ENCODE results near the gene IFT74.

DNA sequence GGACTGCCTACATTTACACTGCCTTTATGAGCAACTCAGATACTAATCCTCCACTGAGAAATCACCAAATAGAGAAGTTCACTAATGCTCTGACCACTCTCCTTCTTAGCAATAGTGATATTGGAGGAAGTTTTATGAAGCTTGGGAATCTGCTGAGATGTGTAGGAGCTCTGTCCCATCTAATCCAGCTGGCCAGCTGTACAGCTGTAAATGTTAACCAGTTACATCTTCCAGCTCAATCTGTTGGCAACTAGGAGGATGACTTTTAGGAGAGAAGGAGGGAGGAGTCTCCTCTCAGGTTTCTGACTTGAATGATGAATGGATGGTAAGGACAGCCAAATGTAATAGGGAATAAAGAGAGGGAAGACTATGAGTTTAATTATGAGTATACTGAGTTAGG is 85.5 kb downstream of the IFT74 start:
- TF ChIP-seq SP1 (IDR thresholded peaks at IDR 0.05) (no peak), NFRKB (IDR thresholded peaks at IDR 0.05) (no peak), BHLHE40 (IDR thresholded peaks at IDR 0.05; ENCODE audit: borderline replicate concordance) (no peak), TARDBP (IDR thresholded peaks at IDR 0.05) (no peak), ARNT (IDR thresholded peaks at IDR 0.05) (no peak), LEF1 (IDR thresholded peaks at IDR 0.05; ENCODE audit: borderline replicate concordance) (no peak), HDGF (IDR thresholded peaks at IDR 0.05; ENCODE audit: borderline replicate concordance) (no peak), PKNOX1 (IDR thresholded peaks at IDR 0.05) (no peak), FOXA1 (IDR thresholded peaks at IDR 0.05) (no peak), L3MBTL2 (conservative IDR thresholded peaks at IDR 0.05) (no peak)

Measured in HEK293T (cell line).